ENCODE data around the gene SCCPDH.
"Not testable (repeated sequence)": the region's sequence is repeated elsewhere in the genome, so short reads cannot be mapped to it uniquely, and the experiment has no call there.

SCCPDH gene

DNA sequence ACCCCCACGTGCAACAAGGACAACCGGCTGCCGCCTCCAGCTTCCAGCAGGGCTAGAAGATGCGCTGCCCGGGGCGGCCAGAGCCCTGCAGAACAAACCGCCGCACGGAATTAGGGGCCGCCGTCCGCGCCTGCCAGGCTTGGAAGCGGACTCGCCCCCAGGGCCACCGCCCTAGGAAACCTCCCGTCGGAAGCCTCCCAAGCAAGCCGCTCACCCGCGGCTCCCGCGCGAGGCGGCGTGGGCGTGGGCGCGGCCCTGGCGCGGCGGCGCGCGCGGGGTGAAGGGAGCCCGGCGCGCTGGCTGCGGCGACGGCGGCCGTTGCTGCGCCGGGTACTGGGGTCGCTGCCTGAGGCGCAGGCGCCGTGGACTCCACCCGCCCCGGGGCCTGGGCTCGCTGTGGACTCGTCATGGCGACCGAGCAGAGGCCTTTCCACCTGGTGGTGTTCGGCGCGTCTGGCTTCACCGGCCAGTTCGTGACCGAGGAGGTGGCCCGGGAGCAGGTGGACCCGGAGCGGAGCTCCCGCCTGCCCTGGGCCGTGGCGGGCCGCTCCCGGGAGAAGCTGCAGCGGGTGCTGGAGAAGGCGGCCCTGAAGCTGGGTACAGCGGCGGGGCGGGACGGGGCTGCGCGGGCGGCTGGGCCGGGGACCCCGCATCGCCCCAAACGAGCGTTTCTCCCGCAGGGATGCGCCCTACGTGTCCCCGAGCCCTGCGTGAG is at the start of gene SCCPDH:
TSS of gene SCCPDH (plus strand) at position 394 of the 715 bp plus-strand sequence. CDS start at position 408, 14 bp downstream.
- DNase-seq: peak; percentile 67

DNA sequence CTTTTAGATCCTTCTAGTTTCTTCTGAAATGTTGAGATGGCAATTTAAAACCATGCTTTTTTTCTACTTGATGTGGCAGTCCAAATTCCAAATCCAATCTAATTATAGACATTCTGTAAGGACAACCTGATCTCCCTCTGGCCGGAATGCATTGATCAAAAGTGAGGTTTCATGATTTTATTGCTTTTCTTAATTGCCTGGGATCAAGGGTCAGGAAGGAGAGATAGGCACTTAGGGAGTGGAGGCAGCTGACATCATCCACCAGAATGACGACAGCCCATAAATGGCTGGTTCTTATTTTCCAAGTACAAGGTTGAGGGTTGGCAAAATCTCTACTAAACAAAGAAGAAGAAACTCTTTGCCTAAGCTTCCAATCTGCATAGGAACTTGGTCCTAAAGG is 46.4 kb upstream of the SCCPDH start:
- DNase-seq: no peak

GRCh38 chr1:246678816-246679793 is 45.1 kb upstream of the SCCPDH start:
- no peak for DNase-seq

- no peak for DNase-seq
Observed at GRCh38 chr1:246679794-246680177, 44.4 kb upstream of the SCCPDH start.

- DNase-seq: no peak
Observed at GRCh38 chr1:246680190-246680589, 44.0 kb upstream of the SCCPDH start.

DNA sequence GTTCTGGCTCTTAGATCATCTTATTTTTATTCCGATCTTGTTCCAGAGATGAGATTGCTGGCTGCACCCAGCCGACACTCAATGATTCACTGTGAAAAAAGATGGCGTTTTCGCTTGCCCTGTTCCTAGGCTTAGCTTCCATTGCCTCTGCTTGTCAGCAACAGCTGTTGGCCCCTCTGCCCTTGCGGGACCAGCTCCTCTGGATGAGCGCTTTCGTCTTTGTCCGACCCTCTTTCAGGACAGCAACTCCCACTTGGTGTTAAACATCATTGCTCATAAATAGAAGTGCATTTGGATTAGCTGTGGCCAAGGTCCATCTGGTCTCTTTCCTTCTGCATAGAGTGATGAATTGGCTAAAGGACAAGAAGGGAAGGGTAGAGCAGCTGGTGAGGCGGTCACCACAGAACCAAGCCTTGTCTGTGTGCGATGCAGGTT is 43.5 kb upstream of the SCCPDH start:
- no peak for DNase-seq

DNA sequence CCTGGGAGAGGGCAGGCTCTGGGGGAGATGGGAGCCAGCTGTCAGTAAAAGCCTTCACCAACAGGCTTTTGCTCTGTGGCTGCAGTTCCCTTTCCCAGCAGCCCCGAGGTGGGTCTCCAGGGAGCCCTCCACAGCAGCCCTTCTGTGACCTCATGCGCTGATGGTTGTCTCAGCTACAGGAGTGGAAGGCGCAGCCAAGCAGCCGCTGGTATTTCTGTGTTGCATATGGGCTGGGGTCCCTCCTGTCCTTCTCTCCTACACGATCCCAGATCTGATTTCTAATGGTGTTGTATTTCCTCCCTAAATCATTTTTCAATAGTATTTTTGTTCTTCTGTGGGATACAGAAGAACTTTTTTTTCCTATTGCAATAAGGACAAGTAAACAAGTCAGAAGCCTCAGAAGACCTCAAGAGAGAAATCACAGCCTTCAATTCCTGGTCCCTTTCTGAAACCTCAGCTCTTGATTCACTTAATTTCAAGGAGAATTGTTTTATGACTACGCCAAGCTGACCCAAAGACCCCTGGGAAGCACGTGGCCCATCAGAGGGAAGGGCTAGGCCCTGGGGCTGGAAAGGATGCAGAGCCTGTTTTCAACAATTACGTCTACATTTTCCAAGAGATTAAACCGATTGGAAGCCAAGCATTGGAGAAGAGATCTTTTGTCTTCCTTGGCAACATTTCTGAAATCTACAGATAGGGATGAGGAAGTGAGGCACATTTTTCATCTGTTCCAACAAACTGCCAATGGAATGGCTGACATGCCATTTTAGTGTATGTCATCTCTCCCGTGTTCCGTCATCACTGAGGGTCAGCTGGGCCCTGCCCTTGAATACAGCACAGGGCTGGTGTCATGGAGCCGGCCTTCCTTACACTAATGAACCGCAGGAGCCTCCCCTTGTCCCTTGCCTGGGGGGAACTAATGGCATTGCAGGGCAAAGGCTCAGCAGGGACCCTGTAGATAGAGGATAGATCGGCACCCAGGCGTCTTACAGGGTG is 42.0 kb upstream of the SCCPDH start:
- DNase-seq: no peak

- DNase-seq: no peak
Observed at GRCh38 chr1:246683521-246683920, 40.7 kb upstream of the SCCPDH start.

- DNase-seq: no peak
Observed at GRCh38 chr1:246687002-246687401, 37.2 kb upstream of the SCCPDH start.

GRCh38 chr1:246689409-246690008 is 34.7 kb upstream of the SCCPDH start:
- DNase-seq: peak; percentile 30

DNA sequence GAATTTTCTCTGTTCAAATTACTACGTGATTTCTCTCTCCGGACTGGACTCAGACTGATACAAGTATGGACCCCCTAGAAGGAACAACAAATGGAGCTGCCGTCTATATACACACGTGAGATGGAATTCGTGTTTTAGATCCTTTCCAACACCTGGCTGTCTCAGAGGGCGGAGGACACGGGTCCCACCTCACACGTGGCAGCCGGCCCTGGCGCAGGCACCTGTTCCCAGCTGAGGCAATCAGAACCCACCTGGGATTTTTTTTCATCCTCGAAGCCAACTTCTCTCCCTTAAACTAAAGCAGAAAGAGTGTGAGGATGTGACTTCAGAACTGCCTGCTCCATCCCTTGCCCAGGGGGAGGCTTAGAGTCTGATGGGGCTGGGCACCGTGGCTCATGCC is 34.1 kb upstream of the SCCPDH start:
- no peak for DNase-seq

GRCh38 chr1:246691622-246692495 is 32.4 kb upstream of the SCCPDH start:
- DNase-seq: no peak

GRCh38 chr1:246694213-246694895 is 29.9 kb upstream of the SCCPDH start:
- DNase-seq: not testable (repeated sequence)

GRCh38 chr1:246695136-246695535 is 29.1 kb upstream of the SCCPDH start:
- no peak for DNase-seq

DNA sequence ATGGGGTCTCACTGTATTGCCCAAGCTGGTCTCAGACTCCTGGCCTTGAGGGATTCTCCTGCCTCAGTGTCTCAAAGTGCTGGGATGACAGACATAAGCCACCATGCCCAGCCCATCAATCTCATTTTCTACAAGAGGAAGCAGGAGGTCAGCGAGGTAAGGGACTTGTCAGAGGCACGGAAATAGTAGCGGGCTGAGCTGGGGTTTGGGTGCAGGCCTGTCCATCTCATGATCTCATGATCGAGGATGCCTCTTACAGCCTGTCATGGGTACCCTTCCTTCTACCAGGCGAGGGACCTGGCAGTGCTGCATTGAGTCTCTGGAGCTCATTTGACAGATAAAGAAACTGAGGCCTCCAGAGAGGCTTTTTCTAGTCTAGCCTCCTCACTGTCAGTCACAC is 28.5 kb upstream of the SCCPDH start:
- DNase-seq: no peak

DNA sequence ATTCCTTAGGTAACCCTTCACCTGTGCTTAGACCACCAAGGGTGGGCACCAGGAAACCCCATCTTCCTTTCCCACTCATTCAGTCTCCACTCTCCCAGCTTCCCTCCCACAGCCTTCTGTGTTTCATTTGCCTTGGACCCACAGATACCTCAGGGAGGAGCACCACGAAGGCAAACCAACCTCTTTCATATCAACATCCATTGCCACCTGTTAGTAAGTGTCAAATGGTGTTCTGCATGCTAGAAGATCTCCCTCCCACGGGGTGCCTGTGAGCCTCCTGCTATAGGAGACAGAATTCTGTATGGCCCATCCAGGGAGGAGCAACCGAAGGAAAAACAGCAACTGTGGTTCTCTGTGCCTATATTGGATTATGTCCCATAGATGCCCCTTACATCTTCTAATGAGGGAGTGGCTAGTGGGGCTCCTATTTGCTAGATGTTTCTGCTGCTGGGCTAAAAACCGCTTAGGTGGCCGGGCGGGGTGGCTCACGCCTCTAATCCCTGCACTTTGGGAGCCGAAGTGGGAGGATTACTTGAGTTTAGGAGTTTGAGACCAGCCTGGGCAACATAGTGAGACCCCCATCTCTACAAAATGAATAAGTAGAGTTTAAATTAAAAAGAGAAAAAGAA is 25.6 kb upstream of the SCCPDH start:
- DNase-seq: no peak

GRCh38 chr1:246699095-246699735 is 25.0 kb upstream of the SCCPDH start:
- peak; percentile 69 for DNase-seq

DNA sequence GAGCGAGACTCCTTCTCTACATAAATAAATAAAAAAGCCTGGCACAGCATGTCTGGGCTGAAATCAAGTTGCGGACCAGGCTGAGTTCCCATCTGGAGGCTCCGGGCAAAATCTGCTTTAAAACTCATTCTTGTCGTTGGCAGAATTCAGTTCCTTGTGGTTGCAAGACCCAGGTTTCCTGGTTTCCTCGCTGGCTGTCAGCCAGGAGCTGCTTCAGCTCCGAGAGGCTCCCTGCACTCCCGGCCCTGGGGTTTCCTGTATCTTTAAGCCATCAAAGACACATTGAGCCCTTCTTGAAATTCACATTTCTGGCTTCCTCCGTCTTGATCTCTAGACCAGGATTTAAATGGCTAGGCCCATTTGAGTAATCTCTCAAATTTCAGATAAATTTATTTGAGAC is 20.6 kb upstream of the SCCPDH start:
- DNase-seq: no peak

GRCh38 chr1:246705368-246705767 is 18.8 kb upstream of the SCCPDH start:
- DNase-seq: no peak

DNA sequence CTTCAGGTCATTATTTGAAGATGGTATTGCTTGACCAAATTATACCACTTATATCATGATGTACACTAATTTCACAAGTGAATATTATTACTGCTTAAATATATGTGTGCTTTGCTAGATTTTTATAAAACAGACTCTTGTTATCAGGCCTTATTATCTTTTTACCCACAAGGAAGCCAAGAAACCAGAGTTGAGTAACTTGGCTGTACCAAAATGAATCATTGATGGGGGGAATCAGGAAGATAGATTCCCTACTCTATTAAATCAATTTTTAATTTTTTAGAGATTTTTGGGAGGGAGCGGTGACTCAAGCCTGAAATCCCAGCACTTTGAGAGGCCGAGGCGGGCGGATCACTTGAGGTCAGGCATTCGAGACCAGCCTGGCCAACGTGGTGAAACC is 16.0 kb upstream of the SCCPDH start:
- DNase-seq: no peak
